Body of pancreas (tissue), 4 donors: ENCODE results near the gene ZNF423. TPM values are rescaled to one million over a fixed set of nuclear protein-coding genes. Genes with fewer than 3 reads are reported as not detected.

ENCODE experiments used
- ATAC-seq: fragments of 150-250 bp; one replicate; pipeline ENCODE4 v1.9.1; 2016
- DNase-seq, 4 donors: peaks; one replicate each; pipeline ENCODE4 v3.0.0-alpha.2; 2019
- H3K27ac ChIP-seq, 4 donors: fragments of 200-600 bp; sonication (generic); 1 replicate in 3 of 4; 2 replicates in 1 of 4; pipeline versions ENCODE4 v1.5.1 to v1.6.1; 2016 to 2019; ENCODE audit warnings: mild to moderate bottlenecking in 1 of 4, mixed read lengths in 1 of 4, moderate library complexity in 1 of 4
- H3K27me3 ChIP-seq, 2 donors: fragments of 200-600 bp; sonication (generic); one replicate each; pipeline ENCODE4 v1.6.0; 2016; ENCODE audit warnings: mild to moderate bottlenecking in 1 of 2
- H3K36me3 ChIP-seq, 2 donors: fragments of 200-600 bp; sonication (generic); replicated peaks in 1 of 2; 2 replicates each; pipeline ENCODE4 v1.5.1; 2016; ENCODE audit warnings: low read depth in 2 of 2; ENCODE audit not compliant: insufficient read depth in 1 of 2
- H3K4me1 ChIP-seq: fragments of 200-600 bp; sonication (generic); one replicate; pipeline ENCODE4 v1.6.0; 2016
- H3K4me3 ChIP-seq, 2 donors: fragments of 200-600 bp; sonication (generic); 1 replicate in 1 of 2; 2 replicates in 1 of 2; pipeline ENCODE4 v1.5.1; 2016 to 2019
- H3K9me3 ChIP-seq, 3 donors: fragments of 200-600 bp; sonication (generic); 1 replicate in 2 of 3; 2 replicates in 1 of 3; pipeline ENCODE4 v1.5.1; 2016
- POLR2A ChIP-seq, 3 donors: fragments of 450-650 bp; IDR thresholded peaks; one replicate each; pipeline ENCODE4 v1.6.1; 2016; ENCODE audit warnings: antibody characterized with exemption in 3 of 3, mild to moderate bottlenecking in 2 of 3
- WGBS, 2 donors: methylation state at CpG; one replicate each; pipeline ENCODE4 v1.1.5; 2017; 5-methylcytosine and 5-hydroxymethylcytosine counted together
- intact Hi-C: fragments of 100-400 bp; cut with DNase I; formaldehyde crosslinking; loops from one replicate; pipeline ENCODE4 v1.15.1; 2023
- total RNA-seq, 2 donors: library from RNA; depleted of rRNA; stranded (reverse); fragments of >200 nt; gene quantifications; one replicate each; pipeline ENCODE4 v1.1.0, GENCODE V29; 2016
- TF ChIP-seq, protein P1 (sequence below), 7 experiments: fragments of 450-650 bp in 4 of 7; fragments of 200-600 bp in 3 of 7; sonication (generic) in 3 of 7; IDR thresholded peaks; one replicate each; pipeline ENCODE4 v1.5.1; 2016 to 2019; ENCODE audit warnings: antibody characterized with exemption in 7 of 7

ZNF423 gene
- total RNA-seq, 2 donors from 2014 or later: 4.2 to 9.2 TPM

DNA sequence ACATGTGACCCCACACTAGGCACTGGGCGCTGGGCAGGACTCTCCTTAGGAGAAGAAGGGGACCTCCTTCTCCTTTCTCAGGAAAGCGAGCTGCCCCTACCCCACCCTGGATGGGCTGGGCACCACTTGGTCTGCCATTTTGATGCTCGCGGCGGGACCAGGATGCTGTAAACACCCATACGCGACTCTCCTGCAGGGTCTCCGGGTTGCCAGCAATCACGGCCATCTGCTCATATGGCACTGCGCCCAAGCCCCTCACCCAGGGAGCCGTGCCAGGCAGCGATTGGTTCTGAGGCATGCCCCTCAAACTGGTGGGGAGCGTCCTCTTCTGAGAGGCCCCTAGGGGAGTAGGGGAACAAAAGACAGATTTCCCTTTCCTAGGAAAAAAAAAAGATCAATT lies 383.3 kb downstream of the ZNF423 start:
- H3K4me3 ChIP-seq: no peak overlapping the region
- no peaks in the 10 kb centered on the region for H3K27me3 ChIP-seq
- no peaks in the 10 kb centered on the region for H3K9me3 ChIP-seq
- 65 to 69% methylated on average over 10 of the region's 13 CpGs for WGBS, 2 donors
- ATAC-seq: no peak
- no peak for TF ChIP-seq POLR2A (IDR thresholded peaks at IDR 0.05)
- TF ChIP-seq, protein P1, sequence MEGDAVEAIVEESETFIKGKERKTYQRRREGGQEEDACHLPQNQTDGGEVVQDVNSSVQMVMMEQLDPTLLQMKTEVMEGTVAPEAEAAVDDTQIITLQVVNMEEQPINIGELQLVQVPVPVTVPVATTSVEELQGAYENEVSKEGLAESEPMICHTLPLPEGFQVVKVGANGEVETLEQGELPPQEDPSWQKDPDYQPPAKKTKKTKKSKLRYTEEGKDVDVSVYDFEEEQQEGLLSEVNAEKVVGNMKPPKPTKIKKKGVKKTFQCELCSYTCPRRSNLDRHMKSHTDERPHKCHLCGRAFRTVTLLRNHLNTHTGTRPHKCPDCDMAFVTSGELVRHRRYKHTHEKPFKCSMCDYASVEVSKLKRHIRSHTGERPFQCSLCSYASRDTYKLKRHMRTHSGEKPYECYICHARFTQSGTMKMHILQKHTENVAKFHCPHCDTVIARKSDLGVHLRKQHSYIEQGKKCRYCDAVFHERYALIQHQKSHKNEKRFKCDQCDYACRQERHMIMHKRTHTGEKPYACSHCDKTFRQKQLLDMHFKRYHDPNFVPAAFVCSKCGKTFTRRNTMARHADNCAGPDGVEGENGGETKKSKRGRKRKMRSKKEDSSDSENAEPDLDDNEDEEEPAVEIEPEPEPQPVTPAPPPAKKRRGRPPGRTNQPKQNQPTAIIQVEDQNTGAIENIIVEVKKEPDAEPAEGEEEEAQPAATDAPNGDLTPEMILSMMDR (IDR thresholded peaks at IDR 0.05): no peak
- intact Hi-C loops: no loop called here
- no peaks in the 10 kb centered on the region for H3K36me3 ChIP-seq
- H3K27ac ChIP-seq: no peak overlapping the region
- no peaks in the 10 kb centered on the region for H3K4me1 ChIP-seq
- DNase-seq: no peak

GRCh38 chr16:49471038-49471727 lies 384.7 kb downstream of the ZNF423 start:
- intact Hi-C loops: no loop called here
- Histone ChIP-seq H3K9me3 (no peaks in the 10 kb centered on the region), H3K4me3 (no peak overlapping the region), H3K27me3 (no peaks in the 10 kb centered on the region), H3K4me1 (no peaks in the 10 kb centered on the region), H3K27ac (no peak overlapping the region), H3K36me3 (no peaks in the 10 kb centered on the region)
- WGBS, 2 donors: 82 to 84% methylated on average over 11 of the region's 11 CpGs
- TF ChIP-seq POLR2A (IDR thresholded peaks at IDR 0.05): no peak
- TF ChIP-seq, protein P1 (IDR thresholded peaks at IDR 0.05): no peak
- ATAC-seq (no peak), DNase-seq (no peak)

- H3K36me3 ChIP-seq: no peaks in the 10 kb centered on the region
- intact Hi-C loops: no loop called here
- H3K4me3 ChIP-seq: no peak overlapping the region
- 86 to 91% methylated on average over 3 of the region's 3 CpGs for whole genome bisulfite sequencing, 2 donors
- ATAC-seq (no peak), DNase-seq (peak in 1 of 4 donors; percentile 6)
- H3K27me3 ChIP-seq: no peaks in the 10 kb centered on the region
- no peaks in the 10 kb centered on the region for H3K4me1 ChIP-seq
- TF ChIP-seq, protein P1 (IDR thresholded peaks at IDR 0.05): no peak
- no peak for TF ChIP-seq POLR2A (IDR thresholded peaks at IDR 0.05)
- no peaks in the 10 kb centered on the region for H3K9me3 ChIP-seq
- H3K27ac ChIP-seq: no peak overlapping the region
Measured at GRCh38 chr16:49470513-49470991, 385.4 kb downstream of the ZNF423 start.

- Histone ChIP-seq H3K27me3 (no peaks in the 10 kb centered on the region), H3K4me1 (no peaks in the 10 kb centered on the region), H3K27ac (no peak overlapping the region), H3K4me3 (no peak overlapping the region), H3K36me3 (no peaks in the 10 kb centered on the region), H3K9me3 (no peaks in the 10 kb centered on the region)
- ATAC-seq (no peak), DNase-seq (peak in 1 of 4 donors; percentile 3)
- 69 to 77% methylated on average over 13 of the region's 13 CpGs for WGBS, 2 donors
- intact Hi-C loops: no loop called here
- TF ChIP-seq POLR2A (IDR thresholded peaks at IDR 0.05): no peak
- TF ChIP-seq, protein P1 (IDR thresholded peaks at IDR 0.05): no peak
Measured at GRCh38 chr16:49469930-49470451, 385.9 kb downstream of the ZNF423 start.

GRCh38 chr16:49469311-49469670 lies 386.6 kb downstream of the ZNF423 start:
- no peak overlapping the region for H3K4me3 ChIP-seq
- no peaks in the 10 kb centered on the region for H3K36me3 ChIP-seq
- intact Hi-C loops: no loop called here
- DNase-seq: no peak
- no peak for ATAC-seq
- 77 to 88% methylated on average over 4 to 6 of the region's 6 CpGs for WGBS, 2 donors
- H3K4me1 ChIP-seq: no peaks in the 10 kb centered on the region
- no peak overlapping the region for H3K27ac ChIP-seq
- no peaks in the 10 kb centered on the region for H3K9me3 ChIP-seq
- TF ChIP-seq, protein P1 (IDR thresholded peaks at IDR 0.05): no peak
- no peak for TF ChIP-seq POLR2A (IDR thresholded peaks at IDR 0.05)
- H3K27me3 ChIP-seq: no peaks in the 10 kb centered on the region
